ENCODE measurements around the gene ABTB1. TPM values are rescaled to one million over a fixed set of nuclear protein-coding genes. Genes with fewer than 3 reads are reported as not detected.

The ABTB1 gene
- total and polyA plus RNA-seq, 9 of the 15 experiments (the other 6 are each of a cell fraction or from before 2014, with no cell fraction given): 0.04 to 2.3 (median 0.55) TPM; not detected in 1

DNA sequence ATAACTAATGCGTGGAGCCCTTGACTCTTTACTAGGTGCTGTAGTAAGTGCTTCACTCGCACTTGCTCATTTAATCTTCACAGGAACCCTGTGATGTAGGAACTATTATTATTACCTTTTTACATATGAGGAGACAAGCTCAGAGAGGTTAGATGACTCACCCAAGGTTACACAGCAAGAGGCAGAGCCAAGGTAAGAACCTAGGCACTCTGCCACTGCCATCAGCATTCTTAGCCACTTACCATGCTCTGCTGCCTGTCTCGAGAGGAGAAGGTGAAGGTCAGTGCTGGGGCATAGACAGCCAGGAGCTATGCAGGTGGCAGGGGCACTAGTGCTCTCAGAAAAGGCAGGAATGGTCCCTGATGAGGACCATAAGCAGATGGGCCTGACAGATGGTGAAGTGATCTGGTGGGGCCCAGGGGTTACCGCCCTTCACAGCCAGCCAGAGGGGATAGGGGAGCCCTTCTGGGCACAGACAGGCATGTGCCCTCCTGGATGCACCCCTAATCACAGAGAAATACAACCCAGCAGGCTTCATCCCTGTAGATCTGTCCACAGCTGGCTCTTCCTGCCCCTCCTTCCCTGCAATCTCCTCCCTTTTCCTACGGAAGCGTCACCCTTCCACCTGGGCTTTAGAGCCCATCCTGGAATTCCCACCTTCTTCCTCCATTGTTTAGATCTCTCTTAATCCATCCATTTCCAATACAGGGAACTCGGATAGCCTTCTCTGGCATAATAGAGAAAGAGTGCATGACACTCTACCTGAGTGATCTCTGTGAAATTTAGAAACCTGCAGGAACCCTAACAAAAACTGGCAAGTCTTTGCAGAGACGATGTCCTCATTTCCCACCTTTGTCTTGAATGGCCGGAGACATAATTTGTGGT is 26.9 kb downstream of the ABTB1 start:
- CTCF ChIA-PET (ENCODE audit: low intra/inter-chr PET ratio): no interaction called here
- intact Hi-C loops (cut with micrococcal nuclease): loop anchor here (5.0 kb wide), 1 partner anchor 48 kb away; no protein-coding TSS in a partner anchor
- TF ChIP-seq, protein P1, sequence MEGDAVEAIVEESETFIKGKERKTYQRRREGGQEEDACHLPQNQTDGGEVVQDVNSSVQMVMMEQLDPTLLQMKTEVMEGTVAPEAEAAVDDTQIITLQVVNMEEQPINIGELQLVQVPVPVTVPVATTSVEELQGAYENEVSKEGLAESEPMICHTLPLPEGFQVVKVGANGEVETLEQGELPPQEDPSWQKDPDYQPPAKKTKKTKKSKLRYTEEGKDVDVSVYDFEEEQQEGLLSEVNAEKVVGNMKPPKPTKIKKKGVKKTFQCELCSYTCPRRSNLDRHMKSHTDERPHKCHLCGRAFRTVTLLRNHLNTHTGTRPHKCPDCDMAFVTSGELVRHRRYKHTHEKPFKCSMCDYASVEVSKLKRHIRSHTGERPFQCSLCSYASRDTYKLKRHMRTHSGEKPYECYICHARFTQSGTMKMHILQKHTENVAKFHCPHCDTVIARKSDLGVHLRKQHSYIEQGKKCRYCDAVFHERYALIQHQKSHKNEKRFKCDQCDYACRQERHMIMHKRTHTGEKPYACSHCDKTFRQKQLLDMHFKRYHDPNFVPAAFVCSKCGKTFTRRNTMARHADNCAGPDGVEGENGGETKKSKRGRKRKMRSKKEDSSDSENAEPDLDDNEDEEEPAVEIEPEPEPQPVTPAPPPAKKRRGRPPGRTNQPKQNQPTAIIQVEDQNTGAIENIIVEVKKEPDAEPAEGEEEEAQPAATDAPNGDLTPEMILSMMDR (IDR thresholded peaks at IDR 0.05 in 2 of 3, conservative IDR thresholded peaks at IDR 0.05 in 1 of 3; ENCODE audit: insufficient read depth in 2 of 3, low read depth in 1 of 3, low read length in 3 of 3): no peak
- TF ChIP-seq PHF20 (IDR thresholded peaks at IDR 0.05; ENCODE audit: partially characterized antibody): no peak
- TF ChIP-seq SETDB1 (IDR thresholded peaks at IDR 0.05; ENCODE audit: low read length): no peak
- TF ChIP-seq CREBBP (IDR thresholded peaks at IDR 0.05; ENCODE audit: low read depth, low read length): no peak
- TF ChIP-seq, protein P2, sequence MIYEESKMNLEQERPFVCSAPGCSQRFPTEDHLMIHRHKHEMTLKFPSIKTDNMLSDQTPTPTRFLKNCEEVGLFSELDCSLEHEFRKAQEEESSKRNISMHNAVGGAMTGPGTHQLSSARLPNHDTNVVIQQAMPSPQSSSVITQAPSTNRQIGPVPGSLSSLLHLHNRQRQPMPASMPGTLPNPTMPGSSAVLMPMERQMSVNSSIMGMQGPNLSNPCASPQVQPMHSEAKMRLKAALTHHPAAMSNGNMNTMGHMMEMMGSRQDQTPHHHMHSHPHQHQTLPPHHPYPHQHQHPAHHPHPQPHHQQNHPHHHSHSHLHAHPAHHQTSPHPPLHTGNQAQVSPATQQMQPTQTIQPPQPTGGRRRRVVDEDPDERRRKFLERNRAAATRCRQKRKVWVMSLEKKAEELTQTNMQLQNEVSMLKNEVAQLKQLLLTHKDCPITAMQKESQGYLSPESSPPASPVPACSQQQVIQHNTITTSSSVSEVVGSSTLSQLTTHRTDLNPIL (CRISPR knock-in tag; IDR thresholded peaks at IDR 0.05): no peak
- no peak for TF ChIP-seq MAZ (CRISPR knock-in tag; conservative IDR thresholded peaks at IDR 0.05 in 1 of 2, IDR thresholded peaks at IDR 0.05 in 1 of 2)
- TF ChIP-seq, protein P3, sequence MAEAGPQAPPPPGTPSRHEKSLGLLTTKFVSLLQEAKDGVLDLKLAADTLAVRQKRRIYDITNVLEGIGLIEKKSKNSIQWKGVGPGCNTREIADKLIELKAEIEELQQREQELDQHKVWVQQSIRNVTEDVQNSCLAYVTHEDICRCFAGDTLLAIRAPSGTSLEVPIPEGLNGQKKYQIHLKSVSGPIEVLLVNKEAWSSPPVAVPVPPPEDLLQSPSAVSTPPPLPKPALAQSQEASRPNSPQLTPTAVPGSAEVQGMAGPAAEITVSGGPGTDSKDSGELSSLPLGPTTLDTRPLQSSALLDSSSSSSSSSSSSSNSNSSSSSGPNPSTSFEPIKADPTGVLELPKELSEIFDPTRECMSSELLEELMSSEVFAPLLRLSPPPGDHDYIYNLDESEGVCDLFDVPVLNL (CRISPR knock-in tag; IDR thresholded peaks at IDR 0.05; ENCODE audit: low read depth): no peak
- no peak for TF ChIP-seq ZNF165 (CRISPR knock-in tag; IDR thresholded peaks at IDR 0.05; ENCODE audit: borderline replicate concordance)
- no peak for TF ChIP-seq HINFP (tag; conservative IDR thresholded peaks at IDR 0.05; ENCODE audit: low read depth)
- TF ChIP-seq NR2F6 (CRISPR knock-in tag; IDR thresholded peaks at IDR 0.05): no peak
- TF ChIP-seq CTBP1 (IDR thresholded peaks at IDR 0.05; ENCODE audit: borderline replicate concordance): no peak
- TF ChIP-seq CHD4 (IDR thresholded peaks at IDR 0.05; ENCODE audit: insufficient read depth, insufficient replicate concordance, low read depth, low read length, poor library complexity, severe bottlenecking): no peak
- TF ChIP-seq, protein P4, sequence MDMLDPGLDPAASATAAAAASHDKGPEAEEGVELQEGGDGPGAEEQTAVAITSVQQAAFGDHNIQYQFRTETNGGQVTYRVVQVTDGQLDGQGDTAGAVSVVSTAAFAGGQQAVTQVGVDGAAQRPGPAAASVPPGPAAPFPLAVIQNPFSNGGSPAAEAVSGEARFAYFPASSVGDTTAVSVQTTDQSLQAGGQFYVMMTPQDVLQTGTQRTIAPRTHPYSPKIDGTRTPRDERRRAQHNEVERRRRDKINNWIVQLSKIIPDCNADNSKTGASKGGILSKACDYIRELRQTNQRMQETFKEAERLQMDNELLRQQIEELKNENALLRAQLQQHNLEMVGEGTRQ (CRISPR knock-in tag; IDR thresholded peaks at IDR 0.05): no peak

More for the DNA sequence above, 26.9 kb downstream of the ABTB1 start:
- no peak for DNase-seq (ENCODE audit: extremely low read depth in 1 of 4, low spot score in 3 of 4)
- H3K9ac ChIP-seq (ENCODE audit: insufficient read depth in 1 of 2, low read depth in 2 of 2, low read length in 2 of 2): no peak overlapping the region
- no peak overlapping the region for H3K27ac ChIP-seq (ENCODE audit: extremely low read depth, low read depth, low read length)
- no peak overlapping the region for H2AFZ ChIP-seq (ENCODE audit: low read depth, low read length)
- H3K4me1 ChIP-seq (replicated peaks in 1 of 2; ENCODE audit: control insufficient read depth in 2 of 2, insufficient read depth in 2 of 2, low read length in 2 of 2): peaks cover 25 to 46% of the 10 kb centered on the region in 2 experiments
- no peaks in the 10 kb centered on the region for H3K9me3 ChIP-seq (replicated peaks; ENCODE audit: control insufficient read depth, insufficient read depth, low read depth, low read length)
- in situ Hi-C loops (cut with MboI): no loop called here
- POLR2A ChIA-PET: interaction anchor here (0.7 to 1.0 kb wide), 2 partner anchors 138 to 1327 kb away, joined by 3 to 4 read pairs; no protein-coding TSS in a partner anchor
- BruUV-seq (replicated peaks): no TSS peak
- H3K9me1 ChIP-seq (ENCODE audit: control insufficient read depth, insufficient read depth, low read length): peaks cover 3% of the 10 kb centered on the region
- H3K4me3 ChIP-seq: no peak overlapping the region
- WGBS (ENCODE audit: insufficient coverage, low coverage, missing lambda C conversion rate): 65% methylated on average over 8 of the region's 9 CpGs
- H3K27me3 ChIP-seq (ENCODE audit: control insufficient read depth in 2 of 2, insufficient read depth in 2 of 2, low read length in 2 of 2): 0 out of 5 replicates have a peak, but pooled peaks cover 0 to 5% of the 10 kb centered on the region in 2 experiments
- H3K79me2 ChIP-seq (ENCODE audit: control insufficient read depth, insufficient read depth, low read length): no peaks in the 10 kb centered on the region
- no peak for FAIRE-seq
- no peaks in the 10 kb centered on the region for H4K20me1 ChIP-seq (replicated peaks; ENCODE audit: control insufficient read depth, insufficient read depth, low read length)
- ATAC-seq: no peak
- no peak overlapping the region for H3K4me2 ChIP-seq (ENCODE audit: insufficient read depth, low read length)
- H3K36me3 ChIP-seq (ENCODE audit: control insufficient read depth, insufficient read depth, low read length): no peaks in the 10 kb centered on the region

Measured in K562 (cell line).